HG03108 (cell line): ENCODE data around the gene COPS8.

ENCODE experiments used
- ATAC-seq: cut with Tn5 transposase; IDR thresholded peaks from one replicate; pipeline ENCODE4 v1.9.1; 2021; ENCODE audit warnings: moderate library complexity; ENCODE audit not compliant: unreplicated experiment

COPS8 gene

GRCh38 chr2:237097911-237098702 is 12.4 kb downstream of the COPS8 start:
- ATAC-seq = no peak

GRCh38 chr2:237099804-237100203 is 14.1 kb downstream of the COPS8 start:
- ATAC-seq = no peak

- no peak for ATAC-seq
These were observed 15.7 kb downstream of the COPS8 start for GRCh38 chr2:237101118-237101979.

DNA sequence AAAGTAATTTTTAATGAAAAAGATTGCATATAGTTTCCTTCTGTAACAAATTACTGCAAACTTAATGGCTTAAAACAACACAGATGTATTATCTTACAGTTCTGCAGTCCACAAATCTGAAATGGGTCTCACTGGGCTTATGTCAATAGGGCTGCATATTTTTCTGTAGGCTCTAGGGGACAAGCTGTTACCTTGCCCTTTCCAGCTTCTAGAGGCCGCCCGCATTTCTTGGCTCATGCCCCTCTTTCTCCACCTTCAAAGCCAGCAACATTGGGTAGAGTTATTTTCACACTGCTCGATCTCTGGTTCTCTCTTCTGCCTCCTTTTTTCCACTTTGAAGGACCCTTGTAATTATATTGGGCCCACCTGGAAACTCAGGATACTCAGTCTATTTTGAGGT is 16.7 kb downstream of the COPS8 start:
- no peak for ATAC-seq

GRCh38 chr2:237109421-237109934 is 23.8 kb downstream of the COPS8 start:
- no peak for ATAC-seq

DNA sequence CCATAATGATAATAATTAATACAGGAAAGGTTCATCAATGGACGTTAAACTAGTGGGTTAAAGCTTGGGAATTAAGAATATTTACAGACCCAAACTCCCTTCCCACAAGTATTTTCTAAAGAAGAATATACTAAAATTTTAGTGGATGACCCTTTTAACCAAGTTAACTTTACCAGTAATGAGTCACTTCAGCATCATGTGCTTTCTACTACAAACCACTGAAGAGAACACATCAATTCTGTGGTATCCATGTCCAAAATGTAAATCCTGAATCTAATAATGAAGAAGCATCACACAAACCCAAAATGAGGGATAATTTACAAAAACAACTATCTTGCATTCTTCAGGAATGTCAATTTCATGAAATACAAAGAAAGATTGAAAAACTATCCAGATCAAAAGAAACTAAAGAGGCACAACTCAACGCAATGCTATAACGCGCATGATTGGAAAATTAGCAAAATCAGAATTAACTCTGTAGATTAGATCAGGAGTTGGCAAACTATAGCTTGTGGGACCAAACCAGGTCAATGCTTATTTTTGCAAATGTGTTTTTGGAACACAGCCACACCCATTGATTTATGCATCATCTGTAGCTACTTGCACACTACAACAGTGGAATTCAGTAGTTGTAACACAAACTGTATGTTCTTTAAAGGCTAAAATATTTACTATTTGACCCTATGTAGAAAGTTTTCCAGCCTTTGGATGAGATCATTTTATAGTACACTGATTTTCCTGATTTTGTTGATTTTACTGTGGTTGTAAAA is 27.5 kb downstream of the COPS8 start:
- no peak for ATAC-seq

- no peak for ATAC-seq
These were observed 30.2 kb downstream of the COPS8 start for GRCh38 chr2:237115870-237116269.

DNA sequence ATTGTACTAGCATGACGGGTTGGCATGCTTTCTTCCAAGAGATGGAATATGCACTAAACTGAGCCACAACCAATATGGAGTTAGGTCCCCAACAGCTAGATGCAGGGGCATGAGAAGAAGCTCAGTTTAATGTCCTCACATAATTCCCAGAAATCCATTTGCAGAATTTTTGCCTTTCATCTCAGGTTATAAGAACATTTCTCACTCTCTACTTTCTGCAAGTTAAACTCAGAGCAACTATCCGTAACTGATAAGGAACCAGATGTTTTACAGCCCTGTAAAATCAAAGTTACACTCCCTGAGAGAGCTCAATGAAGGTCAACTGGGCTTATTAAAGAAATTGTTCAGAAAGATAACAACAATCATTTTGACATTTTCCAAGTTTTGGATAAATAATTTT is 30.7 kb downstream of the COPS8 start:
- no peak for ATAC-seq

- no peak for ATAC-seq
These were observed 32.3 kb downstream of the COPS8 start for GRCh38 chr2:237118025-237118424.

- no peak for ATAC-seq
These were observed 33.0 kb downstream of the COPS8 start for GRCh38 chr2:237118561-237119155.

DNA sequence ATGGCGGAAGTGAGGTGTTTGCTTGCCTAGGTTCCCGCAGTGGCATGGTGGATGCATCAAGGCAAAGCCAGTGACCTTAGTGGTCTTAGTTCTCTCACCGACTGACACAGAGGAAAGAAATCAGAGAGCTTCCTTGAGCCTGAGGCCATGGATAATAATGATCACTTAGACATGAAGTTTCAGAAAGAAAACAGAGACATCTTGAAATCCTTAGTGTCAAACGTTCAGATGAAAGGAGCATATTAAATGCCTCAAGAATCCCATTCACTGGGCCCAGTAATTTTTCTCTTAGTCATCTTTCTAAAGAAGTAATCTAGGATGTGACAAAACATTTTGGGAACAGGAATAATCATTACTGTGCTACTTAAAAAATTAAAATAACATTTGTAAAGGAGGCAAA is 35.2 kb downstream of the COPS8 start:
- ATAC-seq = no peak

GRCh38 chr2:237121321-237121720 is 35.6 kb downstream of the COPS8 start:
- no peak for ATAC-seq

DNA sequence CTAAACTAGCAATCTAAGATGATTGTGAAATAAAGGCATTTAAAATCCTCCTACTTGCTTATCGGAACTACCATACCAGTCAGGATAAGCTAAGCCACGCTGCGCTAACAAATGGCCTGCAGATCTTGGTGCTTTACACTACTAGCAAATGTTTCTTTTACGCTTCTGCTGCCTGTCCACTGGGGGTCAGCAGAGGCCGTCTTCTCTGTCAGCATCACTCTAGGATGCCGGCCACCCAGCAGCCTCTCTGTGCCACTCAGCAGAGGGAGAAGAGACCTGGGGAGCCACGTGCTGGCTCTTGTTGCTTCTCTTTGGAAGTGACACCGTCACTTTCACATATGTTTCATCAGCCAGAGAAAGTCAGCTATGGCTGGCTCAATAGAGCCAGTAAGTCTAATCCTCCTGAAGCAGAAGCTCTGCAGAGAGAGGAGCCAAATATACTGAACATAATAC is 36.6 kb downstream of the COPS8 start:
- no peak for ATAC-seq

- no peak for ATAC-seq
These were observed 39.1 kb downstream of the COPS8 start for GRCh38 chr2:237124820-237125219.

- ATAC-seq = no peak
These were observed 40.3 kb downstream of the COPS8 start for GRCh38 chr2:237125967-237126366.

GRCh38 chr2:237126519-237127174 is 41.0 kb downstream of the COPS8 start:
- ATAC-seq = no peak

DNA sequence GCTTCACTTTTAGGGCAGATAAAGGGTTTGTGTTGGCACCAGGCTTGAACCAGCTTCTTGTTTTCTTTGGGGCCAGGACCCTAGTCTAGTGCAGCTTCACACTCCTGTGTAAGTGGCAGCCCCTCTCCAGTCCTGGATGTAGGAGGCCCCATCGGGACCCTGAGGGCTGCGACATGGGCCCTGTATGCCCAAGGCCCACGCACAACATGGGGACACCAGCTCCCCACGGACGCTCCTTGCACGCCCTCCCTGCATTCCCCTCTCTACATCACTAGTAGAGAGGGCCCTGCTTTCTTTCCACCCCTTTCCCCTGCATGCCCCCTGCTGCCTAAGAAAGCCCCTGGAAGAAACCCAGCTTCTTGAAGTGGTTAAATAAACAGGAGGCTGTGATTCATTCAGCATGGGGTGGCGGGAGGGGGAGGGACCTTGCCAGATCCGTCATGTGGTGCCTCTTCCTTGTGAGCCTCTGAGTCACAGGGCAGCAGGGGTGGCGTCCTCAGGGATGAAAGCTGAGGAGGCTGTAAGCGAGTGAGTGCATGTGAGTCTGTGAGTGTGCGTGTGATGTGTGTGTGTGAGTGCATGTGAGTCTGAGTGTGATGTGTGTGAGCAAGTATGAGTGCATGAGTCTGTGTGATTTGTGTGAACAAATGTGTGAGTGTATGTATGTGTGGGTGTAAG is 42.5 kb downstream of the COPS8 start:
- no peak for ATAC-seq

GRCh38 chr2:237128845-237129592 is 43.3 kb downstream of the COPS8 start:
- no peak for ATAC-seq
